ENCODE measurements around the gene ARRDC5. TPM values are rescaled to one million over a fixed set of nuclear protein-coding genes. Genes with fewer than 3 reads are reported as not detected.

Gene ARRDC5
- total and polyA plus RNA-seq, 7 donors: not detected

DNA sequence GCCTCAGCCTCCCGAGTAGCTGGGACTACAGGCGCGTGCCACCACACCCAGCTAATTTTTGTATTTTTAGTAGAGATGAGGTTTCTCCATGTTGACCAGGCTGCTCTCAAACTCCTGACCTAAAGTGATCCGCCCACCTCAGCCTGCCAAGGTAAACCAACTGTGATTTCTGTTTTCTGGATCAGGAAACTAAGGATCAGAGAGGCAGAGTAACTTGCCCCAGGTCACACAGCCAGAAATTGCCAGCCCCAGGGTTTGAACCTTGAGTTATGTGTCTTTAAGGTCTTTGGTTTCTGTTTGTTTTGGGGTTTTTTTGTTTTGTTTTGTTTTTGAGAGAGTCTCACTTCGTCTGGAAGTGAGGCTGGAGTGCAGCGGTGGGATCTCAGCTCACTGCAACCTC, 31.0 kb downstream of the ARRDC5 start:
- H3K27me3 ChIP-seq (ENCODE audit: insufficient read depth in 3 of 3, low read length in 2 of 3): no peaks in the 10 kb centered on the region
- 68 to 91% (median 84%) methylated on average over 6 of the region's 6 CpGs for WGBS, 3 donors

DNA sequence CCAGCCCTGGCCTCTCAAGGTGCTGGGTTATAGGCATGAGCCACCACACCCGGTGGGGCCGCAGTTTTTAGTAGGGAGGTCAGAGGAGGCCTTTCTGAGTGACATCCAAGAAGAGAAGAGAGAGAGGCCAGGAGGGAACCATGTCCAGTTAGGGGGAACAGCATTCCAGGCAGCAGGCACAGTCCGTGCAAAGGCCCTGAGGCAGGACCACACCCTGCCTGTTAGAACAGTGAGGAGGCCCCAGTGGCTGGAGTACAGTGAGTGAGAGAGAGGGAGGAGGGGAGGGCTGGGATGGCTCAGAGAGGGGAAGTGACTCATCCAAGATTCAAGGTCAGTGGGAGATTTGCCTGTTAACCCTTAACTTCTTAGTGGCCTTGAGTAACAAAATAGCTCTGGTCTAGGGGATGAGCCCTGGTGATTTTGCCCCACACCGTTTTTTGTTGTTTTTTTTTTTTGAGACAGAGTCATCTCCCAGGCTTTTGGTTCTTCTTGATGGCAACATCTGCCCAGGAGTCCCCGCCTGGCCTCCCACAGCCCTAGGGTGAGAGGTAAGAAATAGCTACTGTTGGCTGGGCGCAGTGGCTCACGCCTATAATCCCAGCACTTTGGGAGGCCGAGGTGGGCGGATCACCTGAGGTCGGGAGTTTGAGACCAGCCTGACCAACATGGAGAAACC, 32.5 kb downstream of the ARRDC5 start:
- 68 to 74% (median 69%) methylated on average over 9 to 10 of the region's 10 CpGs for WGBS, 3 donors
- no peak overlapping the region for H3K4me3 ChIP-seq
- intact Hi-C loops (cut with DNase I): no loop called here
- TF ChIP-seq, protein P1, sequence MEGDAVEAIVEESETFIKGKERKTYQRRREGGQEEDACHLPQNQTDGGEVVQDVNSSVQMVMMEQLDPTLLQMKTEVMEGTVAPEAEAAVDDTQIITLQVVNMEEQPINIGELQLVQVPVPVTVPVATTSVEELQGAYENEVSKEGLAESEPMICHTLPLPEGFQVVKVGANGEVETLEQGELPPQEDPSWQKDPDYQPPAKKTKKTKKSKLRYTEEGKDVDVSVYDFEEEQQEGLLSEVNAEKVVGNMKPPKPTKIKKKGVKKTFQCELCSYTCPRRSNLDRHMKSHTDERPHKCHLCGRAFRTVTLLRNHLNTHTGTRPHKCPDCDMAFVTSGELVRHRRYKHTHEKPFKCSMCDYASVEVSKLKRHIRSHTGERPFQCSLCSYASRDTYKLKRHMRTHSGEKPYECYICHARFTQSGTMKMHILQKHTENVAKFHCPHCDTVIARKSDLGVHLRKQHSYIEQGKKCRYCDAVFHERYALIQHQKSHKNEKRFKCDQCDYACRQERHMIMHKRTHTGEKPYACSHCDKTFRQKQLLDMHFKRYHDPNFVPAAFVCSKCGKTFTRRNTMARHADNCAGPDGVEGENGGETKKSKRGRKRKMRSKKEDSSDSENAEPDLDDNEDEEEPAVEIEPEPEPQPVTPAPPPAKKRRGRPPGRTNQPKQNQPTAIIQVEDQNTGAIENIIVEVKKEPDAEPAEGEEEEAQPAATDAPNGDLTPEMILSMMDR (IDR thresholded peaks at IDR 0.05): no peak
- no peaks in the 10 kb centered on the region for H3K27me3 ChIP-seq (ENCODE audit: insufficient read depth in 3 of 3, low read length in 2 of 3)
- ATAC-seq: peak; percentile 54 to 74 (median 63)
- H3K4me1 ChIP-seq: peaks cover 13% of the 10 kb centered on the region
- DNase-seq: peak; percentile 70 to 76
- no peaks in the 10 kb centered on the region for H3K9me3 ChIP-seq
- no peaks in the 10 kb centered on the region for H3K36me3 ChIP-seq (ENCODE audit: insufficient read depth in 1 of 2, low read depth in 1 of 2)
- H3K27ac ChIP-seq: peak overlapping the region; percentile 67

More for the DNA sequence above, 31.0 kb downstream of the ARRDC5 start:
- Histone ChIP-seq H3K27ac (no peak overlapping the region), H3K4me3 (no peak overlapping the region), H3K36me3 (ENCODE audit: insufficient read depth in 1 of 2, low read depth in 1 of 2) (no peaks in the 10 kb centered on the region), H3K4me1 (peaks cover 6% of the 10 kb centered on the region), H3K9me3 (no peaks in the 10 kb centered on the region)
- intact Hi-C loops (cut with DNase I): loop anchor here (1.0 to 2.0 kb wide), 2 partner anchors 40 to 159 kb away; no protein-coding TSS in a partner anchor
- DNase-seq (no peak), ATAC-seq (no peak)
- TF ChIP-seq, protein P1 (IDR thresholded peaks at IDR 0.05): no peak

DNA sequence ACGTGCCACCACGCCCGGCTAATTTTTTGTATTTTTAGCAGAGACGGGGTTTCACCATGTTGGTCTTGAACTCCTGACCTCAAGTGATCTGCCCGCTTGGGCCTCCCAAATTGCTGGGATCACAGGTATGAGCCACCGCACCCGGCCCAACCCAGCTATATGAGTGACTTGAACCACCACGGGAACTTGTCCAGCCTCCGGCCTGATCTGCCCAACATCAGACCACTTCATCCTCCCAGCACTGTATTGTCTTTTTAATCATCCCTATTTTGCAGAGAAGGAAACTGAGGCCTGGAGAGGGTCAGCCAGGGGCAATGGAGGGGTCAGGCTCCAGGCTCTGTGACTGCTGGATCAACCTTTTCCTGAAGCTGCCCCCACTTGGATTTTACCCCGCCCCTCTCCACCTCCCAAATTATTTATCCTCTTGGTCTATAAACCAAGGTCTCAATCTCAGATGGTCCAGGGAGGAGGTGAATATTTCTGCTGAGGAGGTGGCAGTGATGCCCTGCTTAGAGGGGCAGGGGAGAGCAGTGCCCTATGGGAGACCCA, 34.3 kb downstream of the ARRDC5 start:
- intact Hi-C loops (cut with DNase I): no loop called here
- Histone ChIP-seq H3K27ac (peak overlapping the region; percentile 89), H3K27me3 (ENCODE audit: insufficient read depth in 3 of 3, low read length in 2 of 3) (no peaks in the 10 kb centered on the region), H3K36me3 (ENCODE audit: insufficient read depth in 1 of 2, low read depth in 1 of 2) (no peaks in the 10 kb centered on the region), H3K4me3 (peak overlapping the region; percentile 88), H3K9me3 (no peaks in the 10 kb centered on the region), H3K4me1 (peaks cover 13% of the 10 kb centered on the region)
- TF ChIP-seq, protein P1 (IDR thresholded peaks at IDR 0.05): no peak
- ATAC-seq: no peak
- 58 to 85% (median 66%) methylated on average over 10 of the region's 10 CpGs for WGBS, 3 donors
- peak in 1 of 2 donors; percentile 49 for DNase-seq

DNA sequence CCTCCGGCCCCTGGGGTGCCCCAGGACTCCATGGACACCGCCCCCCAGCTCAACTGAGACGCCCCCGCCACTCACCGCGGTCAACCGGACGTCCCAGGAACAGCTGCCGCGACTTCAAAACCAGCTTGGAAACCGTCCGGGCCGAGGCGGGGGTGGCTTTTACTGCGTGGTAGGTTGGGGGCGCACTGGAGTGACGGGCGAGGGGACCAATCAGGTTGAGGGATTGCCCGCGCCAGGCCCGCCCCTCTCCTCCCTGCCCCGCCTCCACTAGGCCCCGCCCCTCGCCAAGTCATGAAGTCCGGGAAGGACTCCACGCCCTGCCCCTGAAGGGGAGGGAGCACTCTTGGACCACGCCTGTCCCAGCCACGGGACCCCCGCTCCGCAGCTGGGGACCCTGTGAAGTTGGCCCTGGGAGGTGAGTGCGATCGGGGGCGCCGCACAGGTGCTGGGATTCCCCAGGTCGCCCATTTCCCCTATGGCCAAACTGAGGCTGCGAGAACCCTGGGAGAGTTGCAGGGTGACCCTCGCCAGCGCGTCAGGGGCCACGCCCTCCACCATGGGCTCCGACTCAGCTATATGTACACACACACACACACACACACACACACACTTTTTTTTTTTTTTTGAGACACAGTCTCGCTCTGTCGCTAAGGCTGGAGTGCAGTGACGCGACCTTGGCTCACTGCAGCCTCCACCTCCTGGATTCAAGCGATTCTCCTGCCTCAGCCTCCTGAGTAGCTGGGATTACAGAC, 35.0 kb downstream of the ARRDC5 start, which contains the start of gene PLIN3:
TSS of gene PLIN3 (minus strand) at position 134 of the 752 bp plus-strand sequence. CDS start 6,273 bp downstream, outside the sequence.
- intact Hi-C loops (cut with DNase I): no loop called here
- H3K27ac ChIP-seq: peak within 1 kb of the TSS; percentile 89

More for the DNA sequence above, 35.0 kb downstream of the ARRDC5 start, which contains the start of gene PLIN3:
- H3K36me3 ChIP-seq (ENCODE audit: insufficient read depth in 1 of 2, low read depth in 1 of 2): no peaks in the 10 kb centered on the region
- DNase-seq (peak; percentile 99), ATAC-seq (peak; percentile 88 to 98 (median 92))
- peaks cover 11% of the 10 kb centered on the region for H3K4me1 ChIP-seq
- H3K27me3 ChIP-seq (ENCODE audit: insufficient read depth in 3 of 3, low read length in 2 of 3): no peaks in the 10 kb centered on the region
- 3 to 9% (median 7%) methylated on average over 31 to 46 of the region's 46 CpGs for WGBS, 3 donors
- peak within 1 kb of the TSS; percentile 88 for H3K4me3 ChIP-seq
- TF ChIP-seq, protein P1 (IDR thresholded peaks at IDR 0.05): no peak
- H3K9me3 ChIP-seq: no peaks in the 10 kb centered on the region
